Astrocyte (in vitro differentiated cells and primary cell): ENCODE data around the gene CHERP. TPM values are rescaled to one million over a fixed set of nuclear protein-coding genes. Genes with fewer than 3 reads are reported as not detected.

Source experiments
- DNase-seq: peaks from one replicate; pipeline ENCODE4 v3.0.0-alpha.2; 2010; ENCODE audit warnings: low read depth
- FAIRE-seq: peaks from 2 replicates; lab custom pipeline; 2011; peaks lifted over from hg19 to GRCh38; lab: Jason Lieb, UNC
- H2AFZ ChIP-seq: 2 replicates; pipeline ENCODE4 v1.6.0; 2012; ENCODE audit warnings: low read depth, low read length, inconsistent platforms
- H3K27ac ChIP-seq: 2 replicates; pipeline ENCODE4 v1.5.1; 2011; ENCODE audit warnings: low read depth, low read length, inconsistent platforms
- H3K27me3 ChIP-seq: 2 replicates; pipeline ENCODE4 v1.6.0; 2011; ENCODE audit warnings: low read length, inconsistent platforms; ENCODE audit not compliant: insufficient read depth
- H3K36me3 ChIP-seq: 2 replicates; pipeline ENCODE4 v1.5.1; 2011; ENCODE audit warnings: low read length, inconsistent platforms; ENCODE audit not compliant: insufficient read depth
- H3K4me1 ChIP-seq: 2 replicates; pipeline ENCODE4 v1.5.1; 2011; ENCODE audit warnings: low read length, inconsistent platforms; ENCODE audit not compliant: insufficient read depth
- H3K4me2 ChIP-seq: 2 replicates; pipeline ENCODE4 v1.6.0; 2012; ENCODE audit warnings: low read length, inconsistent platforms
- H3K4me3 ChIP-seq: 2 replicates; pipeline ENCODE4 v1.5.1; 2011; ENCODE audit warnings: low read depth, mild to moderate bottlenecking, low read length, inconsistent platforms; ENCODE audit not compliant: insufficient read depth
- H3K79me2 ChIP-seq: 2 replicates; pipeline ENCODE4 v1.6.0; 2012; ENCODE audit warnings: mild to moderate bottlenecking, low read length, inconsistent platforms; ENCODE audit not compliant: insufficient read depth
- H3K9ac ChIP-seq: 2 replicates; pipeline ENCODE4 v1.6.0; 2012; ENCODE audit warnings: mild to moderate bottlenecking, low read length, inconsistent platforms
- H3K9me3 ChIP-seq: 2 replicates; pipeline ENCODE4 v1.5.1; 2012; ENCODE audit warnings: low read depth, mild to moderate bottlenecking, low read length, inconsistent platforms; ENCODE audit not compliant: insufficient read depth
- H4K20me1 ChIP-seq: 2 replicates; pipeline ENCODE4 v1.6.0; 2012; ENCODE audit warnings: low read length, inconsistent platforms; ENCODE audit not compliant: insufficient read depth
- H3K27ac Mint-ChIP-seq: one replicate; pipeline ENCODE4 v1.8.0; 2021; ENCODE audit warnings: mild to moderate bottlenecking, mixed read lengths; ENCODE audit not compliant: unreplicated experiment
- H3K27me3 Mint-ChIP-seq: one replicate; pipeline ENCODE4 v1.8.0; 2021; ENCODE audit warnings: low read depth, mixed read lengths; ENCODE audit not compliant: unreplicated experiment
- H3K36me3 Mint-ChIP-seq: one replicate; pipeline ENCODE4 v1.8.0; 2021; ENCODE audit warnings: low read depth, mixed read lengths; ENCODE audit not compliant: unreplicated experiment
- H3K4me1 Mint-ChIP-seq: one replicate; pipeline ENCODE4 v1.8.0; 2021; ENCODE audit warnings: low read depth, mixed read lengths; ENCODE audit not compliant: unreplicated experiment
- H3K4me3 Mint-ChIP-seq: one replicate; pipeline ENCODE4 v1.8.0; 2021; ENCODE audit warnings: mild to moderate bottlenecking, moderate library complexity, mixed read lengths; ENCODE audit not compliant: unreplicated experiment
- H3K9me3 Mint-ChIP-seq: one replicate; pipeline ENCODE4 v1.8.0; 2021; ENCODE audit warnings: mild to moderate bottlenecking, mixed read lengths; ENCODE audit not compliant: unreplicated experiment
- CTCF ChIP-seq: IDR thresholded peaks from 2 replicates; pipeline ENCODE4 v1.5.1; 2011; ENCODE audit warnings: low read depth, mild to moderate bottlenecking, inconsistent platforms, low read length, moderate library complexity; ENCODE audit not compliant: insufficient read depth
- EZH2 ChIP-seq: IDR thresholded peaks from 2 replicates; pipeline ENCODE4 v1.6.1; 2012; ENCODE audit warnings: mild to moderate bottlenecking, low read length, inconsistent platforms; ENCODE audit not compliant: insufficient read depth
- total RNA-seq: library from RNA; stranded (reverse); gene quantifications from 2 replicates; pipeline ENCODE4 v1.2.1, GENCODE V29; 2021

Gene CHERP
- total RNA-seq, 1 donor from 2014 or later, result 45.3 TPM

- Histone ChIP-seq H3K4me2 (no peak overlapping the region), H3K4me3 (no peak overlapping the region), H3K4me1 (peaks cover 11% of the 10 kb centered on the region), H2AFZ (no peak overlapping the region), H3K9me3 (no peaks in the 10 kb centered on the region), H3K79me2 (peaks cover 95% of the 10 kb centered on the region), H3K27me3 (no peaks in the 10 kb centered on the region), H3K27ac (no peak overlapping the region), H3K36me3 (peaks cover 2% of the 10 kb centered on the region), H4K20me1 (peaks cover 81% of the 10 kb centered on the region), H3K9ac (no peak overlapping the region)
- TF ChIP-seq CTCF (no peak), EZH2 (no peak)
- no peak overlapping the region for H3K4me3 Mint-ChIP-seq
- H3K27ac Mint-ChIP-seq, result no peak overlapping the region
- peaks cover 1% of the 10 kb centered on the region for H3K9me3 Mint-ChIP-seq
- no peaks in the 10 kb centered on the region for H3K27me3 Mint-ChIP-seq
- DNase-seq, result no peak
- FAIRE-seq, result no peak
- peaks cover 26% of the 10 kb centered on the region for H3K4me1 Mint-ChIP-seq
- peaks cover 18% of the 10 kb centered on the region for H3K36me3 Mint-ChIP-seq
Observed at GRCh38 chr19:16576690-16577530, 34.7 kb upstream of the CHERP start.

- peaks cover 95% of the 10 kb centered on the region for H3K79me2 ChIP-seq
- no peak overlapping the region for H3K4me3 ChIP-seq
- no peak for FAIRE-seq
- H3K4me1 ChIP-seq, result peaks cover 15% of the 10 kb centered on the region
- Mint-ChIP-seq H3K9me3 (no peaks in the 10 kb centered on the region), H3K36me3 (peaks cover 17% of the 10 kb centered on the region), H3K4me1 (peaks cover 22% of the 10 kb centered on the region), H3K27ac (no peak overlapping the region), H3K27me3 (no peaks in the 10 kb centered on the region), H3K4me3 (no peak overlapping the region)
- peaks cover 2% of the 10 kb centered on the region for H3K36me3 ChIP-seq
- no peak for TF ChIP-seq CTCF
- no peak for TF ChIP-seq EZH2
- peaks cover 77% of the 10 kb centered on the region for H4K20me1 ChIP-seq
- no peak for DNase-seq
- H2AFZ ChIP-seq, result no peak overlapping the region
- no peaks in the 10 kb centered on the region for H3K27me3 ChIP-seq
- no peak overlapping the region for H3K4me2 ChIP-seq
- no peaks in the 10 kb centered on the region for H3K9me3 ChIP-seq
- H3K27ac ChIP-seq, result no peak overlapping the region
- no peak overlapping the region for H3K9ac ChIP-seq
Observed at GRCh38 chr19:16575861-16576689, 33.8 kb upstream of the CHERP start.
